HG02571 (cell line): Measurements from ENCODE around the gene TSEN54.
"Not testable (repeated sequence)": the region's sequence is repeated elsewhere in the genome, so short reads cannot be mapped to it uniquely, and the experiment has no call there.

Experiments used
- ATAC-seq: cut with Tn5 transposase; IDR thresholded peaks from one replicate; pipeline ENCODE4 v1.9.1; 2021; ENCODE audit warnings: mild to moderate bottlenecking, moderate library complexity; ENCODE audit not compliant: unreplicated experiment

Gene TSEN54

DNA sequence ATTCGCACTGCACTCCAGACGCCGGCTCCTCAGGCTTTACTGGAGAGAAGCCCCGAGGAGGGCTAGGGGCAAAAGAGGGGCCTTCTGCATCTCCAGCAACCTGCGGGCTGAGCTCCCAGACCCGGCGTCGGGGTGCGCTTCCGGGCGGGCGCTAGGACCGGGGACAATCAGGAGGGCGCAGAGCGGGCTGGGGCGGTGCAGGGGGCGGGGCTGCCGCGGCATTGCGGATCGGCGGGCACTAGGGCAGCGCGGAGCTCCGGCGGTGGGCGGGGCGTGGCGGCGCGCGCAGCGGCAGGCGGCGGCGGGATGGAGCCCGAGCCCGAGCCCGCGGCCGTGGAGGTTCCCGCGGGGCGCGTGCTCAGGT lies at the start of gene TSEN54:
TSEN54 (plus strand) TSS at position 274 of the 364 bp plus-strand sequence; CDS start at position 307, 33 bp downstream.
- peak; percentile 63 for ATAC-seq

DNA sequence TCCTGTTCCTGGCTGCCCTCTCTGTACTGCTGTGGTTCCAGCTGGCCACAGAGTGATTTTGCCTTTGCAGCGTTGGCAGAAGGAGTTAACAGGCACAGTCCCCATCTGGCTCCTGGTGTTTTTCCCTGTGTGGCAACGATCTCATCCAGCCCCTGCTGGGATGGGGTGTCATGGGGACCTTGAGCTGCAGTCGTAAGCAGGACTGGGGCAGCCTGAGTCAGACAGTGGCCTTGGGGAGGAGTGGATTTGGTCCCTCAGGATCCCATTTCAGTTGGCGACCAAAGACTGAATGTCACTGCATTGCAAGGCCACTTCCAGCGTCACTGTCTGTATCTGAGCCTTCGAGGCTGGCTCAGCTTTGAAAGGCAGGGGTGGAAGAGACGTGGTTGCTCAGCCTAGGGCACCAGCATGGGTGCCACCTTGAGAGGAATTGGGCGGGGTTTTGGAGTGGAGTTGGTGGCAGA lies 48.0 kb upstream of the TSEN54 start:
- ATAC-seq, result no peak

DNA sequence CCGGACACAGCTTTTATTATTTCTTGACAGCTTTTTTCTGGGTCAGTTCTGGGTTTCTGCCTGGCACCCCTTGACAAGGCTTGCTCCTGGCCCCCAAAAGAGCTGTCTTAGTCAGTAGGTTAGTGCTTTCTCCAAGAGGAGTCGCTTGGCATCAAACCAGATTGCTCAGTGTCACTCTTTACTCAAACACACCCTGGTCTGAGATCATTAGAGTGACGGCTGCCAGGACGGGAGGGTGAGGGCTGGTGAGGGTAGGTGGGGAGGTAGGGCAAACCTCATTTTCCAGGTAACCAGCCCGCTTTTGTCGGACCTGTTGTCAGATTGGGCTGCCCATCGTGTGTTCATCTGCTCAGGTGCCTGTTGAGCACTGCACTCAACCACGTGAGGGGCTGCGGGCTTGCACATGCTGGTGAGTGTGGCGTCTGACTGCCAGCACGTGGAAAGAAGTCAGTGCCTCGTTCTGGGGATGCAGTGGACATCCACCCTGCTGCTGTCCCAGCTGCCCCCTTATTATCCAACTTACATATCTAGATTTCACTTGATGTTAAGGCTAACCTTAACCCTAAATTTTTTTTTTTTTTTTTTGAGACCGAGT lies 47.5 kb upstream of the TSEN54 start:
- ATAC-seq, result no peak

DNA sequence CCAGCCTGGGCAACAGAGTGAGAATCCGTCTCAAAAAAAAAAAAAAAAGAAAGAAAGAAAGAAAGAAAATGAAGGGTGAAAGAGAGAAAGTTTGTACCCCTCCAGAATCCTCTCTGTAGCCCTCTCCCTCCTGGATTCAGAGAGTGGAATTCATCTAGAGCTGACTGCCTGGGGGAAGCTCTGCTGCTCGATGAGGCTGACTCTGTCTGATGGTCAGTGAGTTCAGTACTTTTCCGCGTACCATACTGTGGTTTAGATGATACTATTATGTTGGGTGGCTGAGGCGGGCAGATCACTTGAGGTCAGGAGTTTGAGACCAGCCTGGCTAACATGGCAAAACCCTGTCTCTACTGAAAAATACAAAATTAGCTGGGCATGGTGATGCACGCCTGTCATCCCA lies 45.1 kb upstream of the TSEN54 start:
- ATAC-seq, result no peak

DNA sequence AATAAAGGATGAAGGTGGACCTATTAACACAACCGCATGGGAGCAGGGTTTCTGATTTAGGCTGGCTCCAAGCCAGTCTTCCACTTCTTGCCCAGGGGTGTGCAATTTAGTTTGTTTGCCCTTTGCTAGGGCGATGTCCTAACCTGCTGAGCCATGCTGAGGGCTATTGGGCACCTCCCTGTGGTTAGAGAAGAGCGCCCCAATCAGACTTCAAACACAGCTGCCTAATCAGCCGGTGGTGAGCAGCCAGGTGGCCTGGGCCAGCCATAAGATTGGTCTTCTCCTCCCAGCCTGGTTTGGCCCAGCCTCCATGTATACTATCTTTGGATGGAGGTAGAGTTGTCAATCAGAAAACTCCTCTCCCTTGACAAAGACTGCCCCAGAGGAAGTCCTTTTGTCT lies 44.2 kb upstream of the TSEN54 start:
- no peak for ATAC-seq

DNA sequence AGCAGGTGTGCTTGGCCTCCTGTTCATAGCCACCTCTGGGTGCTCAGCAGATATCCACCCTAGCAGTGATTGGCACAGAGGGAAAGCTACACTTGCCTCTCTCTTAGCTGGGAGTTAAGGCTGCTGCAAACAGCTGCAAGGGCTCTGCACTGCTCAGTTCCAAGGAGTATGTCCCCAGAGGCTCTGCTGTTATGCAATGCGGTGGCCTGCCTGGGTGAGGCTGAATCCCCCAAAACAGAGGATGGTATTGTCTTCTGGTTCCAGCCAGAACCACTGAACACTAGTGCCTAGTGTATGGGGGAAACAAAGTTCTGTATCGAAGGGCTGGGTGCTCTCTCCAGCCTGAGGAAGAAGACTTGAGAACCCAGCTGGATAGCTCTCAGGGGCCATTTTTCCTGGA lies 43.1 kb upstream of the TSEN54 start:
- ATAC-seq, result no peak

DNA sequence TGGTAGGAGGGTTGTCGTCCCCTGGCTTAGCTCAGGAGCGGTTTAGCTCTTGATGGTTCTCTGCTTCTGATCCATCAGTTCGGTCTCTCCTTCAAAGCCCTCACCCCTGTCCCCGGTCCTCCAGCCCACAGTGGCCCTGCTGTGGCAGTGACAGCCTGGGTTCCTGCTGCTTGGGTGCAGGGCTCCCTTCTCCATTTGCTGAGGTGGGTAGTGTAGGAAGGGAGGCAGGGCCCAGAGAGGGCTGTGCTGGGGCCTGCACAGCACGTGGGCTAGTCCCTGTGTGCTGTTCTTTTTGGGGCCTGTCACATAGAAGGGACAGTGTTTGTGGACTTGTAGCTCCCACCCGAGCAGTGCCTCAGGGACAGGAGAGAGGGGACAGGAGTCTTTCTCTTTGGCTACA lies 41.6 kb upstream of the TSEN54 start:
- ATAC-seq, result no peak

DNA sequence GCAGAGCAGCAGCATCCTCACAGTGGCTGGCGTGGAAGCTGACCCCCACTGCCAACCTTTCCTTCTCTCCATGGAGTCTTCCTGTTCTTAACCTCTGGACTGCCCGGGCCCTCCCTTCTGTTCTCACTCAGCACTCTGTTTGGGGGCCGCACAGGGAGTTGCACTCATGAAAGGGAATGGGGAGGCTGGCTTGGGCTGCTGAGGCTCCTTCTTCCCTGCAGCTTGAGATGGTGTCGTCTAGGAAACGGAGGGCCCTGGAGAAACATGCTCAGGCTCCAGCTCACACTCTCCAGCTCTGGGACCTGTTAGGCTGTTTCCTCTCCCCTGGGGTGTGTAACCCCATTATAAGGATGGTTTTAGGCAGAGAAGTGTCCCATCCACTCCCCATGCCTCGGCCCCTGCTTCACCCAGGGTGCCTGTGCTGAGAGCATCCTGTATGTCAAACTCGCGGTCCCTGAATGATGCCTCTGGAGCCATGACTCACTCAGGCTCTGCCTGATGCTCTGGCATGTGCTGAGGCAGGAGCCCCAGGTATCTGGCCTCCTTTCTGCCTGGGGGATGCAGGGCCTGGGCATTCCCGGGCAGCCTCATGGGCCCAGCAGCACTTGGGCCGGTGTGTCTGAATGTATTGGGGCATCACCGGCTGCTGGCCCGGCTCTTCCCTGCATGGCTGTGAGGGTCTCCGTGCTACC lies 41.0 kb upstream of the TSEN54 start:
- no peak for ATAC-seq

DNA sequence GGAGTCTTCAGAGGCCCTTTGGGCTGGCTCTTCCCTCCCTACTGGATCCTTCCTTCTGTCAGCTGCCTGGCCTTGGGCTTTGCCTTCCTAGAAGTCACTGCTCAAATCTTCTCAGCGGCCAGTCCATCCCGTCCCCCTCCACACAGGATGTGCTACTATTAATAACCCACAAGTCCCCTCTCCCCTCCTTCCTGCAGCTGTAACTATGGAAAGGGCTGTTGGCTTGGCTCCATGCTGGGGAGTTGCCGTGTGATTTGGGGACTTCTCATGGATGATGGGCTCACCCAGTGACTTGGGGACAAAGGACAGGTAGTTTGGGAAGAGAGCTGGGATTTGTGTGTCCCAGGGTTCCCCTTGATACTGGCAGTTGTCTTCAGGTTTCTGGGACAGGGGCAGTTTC lies 40.5 kb upstream of the TSEN54 start:
- no peak for ATAC-seq

DNA sequence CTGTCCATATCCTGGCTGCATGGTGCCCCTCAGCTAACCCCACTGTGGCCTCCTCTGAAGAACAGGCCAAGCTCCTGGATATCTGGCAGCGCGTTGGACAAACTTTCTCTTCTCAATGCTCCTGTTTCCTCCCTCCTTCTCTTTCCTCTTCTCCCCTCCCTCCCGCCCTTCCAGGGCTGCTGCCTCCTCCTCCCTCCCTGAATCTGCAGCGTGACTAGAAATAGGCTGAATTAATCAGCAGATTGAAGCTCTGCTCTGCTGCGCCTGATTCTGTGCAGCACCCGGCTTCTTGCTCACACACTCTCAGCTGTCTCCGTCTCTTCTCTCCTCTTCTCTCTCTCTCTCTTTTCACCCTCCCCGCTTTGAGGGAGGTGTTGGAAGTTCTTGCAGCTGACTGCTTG lies 40.1 kb upstream of the TSEN54 start:
- ATAC-seq, result no peak

DNA sequence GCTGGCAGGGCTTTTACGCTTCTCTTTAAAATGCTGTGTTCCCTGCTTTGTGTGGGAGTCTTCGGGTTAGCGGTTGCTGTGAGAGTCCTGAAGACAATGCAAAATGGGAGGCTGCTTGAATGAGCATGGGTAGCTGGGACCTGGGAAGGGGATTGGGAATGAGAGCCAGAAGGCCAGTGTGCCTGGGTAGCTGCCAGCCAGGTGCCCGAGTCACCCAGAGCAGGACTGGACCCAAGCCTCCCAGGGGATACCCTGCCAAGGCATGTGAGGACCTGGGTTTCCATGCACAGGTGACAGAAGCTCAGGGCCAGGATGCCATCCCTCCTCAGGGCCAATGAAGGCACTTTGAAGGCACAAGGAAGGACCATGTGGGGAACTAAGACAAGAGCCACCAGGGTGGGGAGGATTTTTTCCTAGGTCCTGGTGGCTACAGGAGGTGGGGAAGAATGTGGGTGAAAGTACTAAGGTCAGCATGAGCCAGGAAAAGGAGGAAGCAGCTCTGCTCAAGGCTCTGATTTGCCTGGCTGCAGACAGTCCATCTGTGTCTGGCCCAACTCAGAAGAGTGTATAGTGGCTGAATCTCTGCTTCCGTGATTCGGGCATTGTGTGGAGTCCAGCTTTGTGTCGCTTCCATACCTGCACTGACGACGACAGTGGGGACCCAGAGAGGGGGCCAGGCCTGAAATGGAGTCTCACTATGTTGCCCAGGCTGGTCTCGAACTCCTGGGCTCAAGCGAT lies 39.4 kb upstream of the TSEN54 start:
- no peak for ATAC-seq

DNA sequence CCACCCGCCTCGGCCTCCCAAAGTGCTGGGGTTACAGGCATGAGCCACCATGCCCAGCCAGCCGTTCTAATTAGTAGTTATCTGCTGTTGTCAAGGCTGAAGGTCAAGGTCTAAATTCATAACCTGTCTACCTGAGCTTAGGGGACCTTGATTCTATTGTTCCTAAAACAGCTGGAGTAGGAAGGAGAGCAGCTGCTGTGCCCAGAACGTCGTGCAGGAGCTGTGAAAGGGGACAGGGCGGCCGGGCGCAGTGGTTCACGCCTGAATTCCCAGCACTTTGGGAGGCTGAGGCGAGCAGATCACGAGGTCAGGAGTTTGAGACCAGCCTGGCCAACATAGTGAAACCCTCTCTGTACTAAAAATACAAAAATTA lies 38.9 kb upstream of the TSEN54 start:
- not testable (repeated sequence) for ATAC-seq

DNA sequence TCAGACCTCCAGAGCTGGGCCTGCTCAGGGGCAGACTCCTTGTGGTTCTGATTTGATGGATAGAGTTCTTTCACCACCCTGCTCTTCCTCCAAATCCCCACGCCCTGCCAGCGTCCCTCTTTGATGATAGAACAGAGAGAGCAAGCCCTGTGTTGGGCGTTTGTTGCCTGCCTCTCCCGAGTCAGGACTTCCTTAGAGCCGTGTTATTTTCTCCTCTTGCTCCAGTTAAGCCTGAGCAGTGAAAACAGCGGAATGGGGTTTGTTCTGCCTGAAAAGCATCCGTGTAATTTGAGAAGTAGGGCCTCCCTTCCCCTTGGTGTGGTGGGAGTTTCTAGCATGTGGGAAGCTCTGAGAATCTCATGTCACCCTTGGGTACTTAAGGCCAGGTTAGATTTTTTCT lies 37.8 kb upstream of the TSEN54 start:
- ATAC-seq, result no peak

DNA sequence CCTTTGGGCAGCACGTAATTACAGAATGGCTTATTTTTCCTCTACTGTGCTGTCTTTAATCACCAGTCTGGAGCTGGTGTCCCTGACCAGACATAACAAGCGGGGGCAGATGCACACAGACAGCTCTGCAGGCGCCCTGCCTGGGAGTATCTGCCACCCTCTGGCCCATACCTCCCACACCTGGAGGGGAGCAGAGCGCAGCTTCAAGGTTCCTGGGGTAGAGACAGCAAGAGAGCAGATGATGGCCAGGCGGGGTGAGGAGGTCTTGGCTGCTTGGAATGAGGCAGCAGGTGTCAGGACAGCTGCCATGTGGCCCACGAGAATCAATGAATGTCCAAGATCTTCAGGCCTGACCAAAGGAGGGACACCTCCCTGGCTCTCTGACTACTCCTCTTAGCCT lies 36.0 kb upstream of the TSEN54 start:
- ATAC-seq, result no peak

DNA sequence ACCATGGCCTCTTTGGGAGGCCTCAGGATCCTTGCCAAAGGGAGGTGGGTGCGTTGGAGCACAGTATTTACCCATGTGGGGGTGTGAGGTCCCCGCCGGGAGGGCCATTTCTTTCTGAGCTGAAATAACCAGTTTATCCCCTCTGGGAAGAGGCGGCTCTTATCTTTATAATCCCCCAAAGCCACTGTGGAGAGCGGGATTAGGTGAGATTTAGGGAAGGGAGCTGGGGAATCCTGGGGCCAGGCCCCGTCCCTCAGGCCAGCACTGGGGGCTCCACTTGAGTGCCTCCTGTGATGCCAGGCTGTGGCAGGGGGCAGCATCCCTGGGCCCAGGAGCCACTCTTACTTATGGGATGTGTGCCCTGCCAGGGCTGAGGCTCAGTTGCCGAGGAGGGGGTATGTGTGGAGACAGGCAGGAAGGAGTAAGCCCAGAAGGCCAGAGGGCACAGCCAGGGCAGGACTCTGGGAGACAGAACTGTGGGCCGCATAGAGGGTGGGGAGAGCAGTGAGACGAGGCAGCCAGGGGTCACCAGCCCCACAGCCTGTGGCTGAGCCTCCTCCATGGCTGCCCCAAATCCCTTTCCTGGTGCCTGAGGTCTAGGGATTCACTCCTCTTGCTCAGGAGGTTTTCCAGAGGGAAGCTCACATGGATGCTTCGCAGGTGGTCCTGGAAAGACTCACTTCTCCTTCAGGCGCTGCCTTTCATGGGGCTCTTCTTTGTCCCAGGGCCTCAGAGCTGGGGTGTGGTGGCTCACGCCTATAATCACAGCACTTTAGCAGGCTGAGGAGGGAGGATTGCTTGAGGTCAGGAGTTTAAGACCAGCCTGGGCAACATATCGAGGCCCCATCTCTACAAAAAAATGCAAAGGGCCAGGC lies 34.9 kb upstream of the TSEN54 start:
- no peak for ATAC-seq

DNA sequence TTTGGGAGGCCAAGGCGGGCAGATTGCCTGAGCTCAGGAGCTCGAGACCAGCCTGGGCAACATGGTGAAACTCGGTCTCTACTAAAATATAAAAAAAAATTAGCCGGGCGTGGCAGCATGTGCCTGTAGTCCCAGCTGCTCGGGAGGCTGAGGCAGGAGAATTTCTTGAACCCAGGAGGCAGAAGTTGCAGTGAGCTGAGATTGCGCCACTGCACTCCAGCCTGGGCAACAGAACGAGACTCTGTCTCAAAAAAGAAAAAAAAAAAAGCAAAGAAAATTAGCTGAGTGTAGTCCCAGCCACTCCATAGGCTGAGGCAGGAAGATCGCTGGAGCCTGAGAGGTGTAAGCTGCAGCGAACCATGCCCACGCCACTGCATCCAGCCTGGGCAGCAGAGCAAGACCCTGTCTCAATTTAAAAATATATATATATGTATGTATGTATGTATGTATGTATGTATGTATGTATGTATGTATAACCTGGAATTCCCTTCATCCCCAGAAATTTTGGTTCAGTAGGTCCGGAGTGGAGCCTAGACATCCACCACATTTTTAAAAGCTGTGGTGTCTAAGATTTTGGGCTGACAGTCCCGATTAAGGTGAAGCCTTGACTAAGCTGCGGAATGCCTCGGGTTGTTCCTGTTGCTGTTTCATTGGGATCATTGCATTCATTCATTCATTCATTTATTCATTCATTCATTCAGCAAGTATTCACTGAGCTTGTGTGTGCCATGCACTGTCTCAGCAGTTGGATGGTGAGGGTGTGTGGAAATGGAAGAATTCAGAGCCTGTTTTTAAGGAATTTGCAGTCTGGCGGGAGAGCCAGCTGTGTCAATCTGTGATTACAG lies 34.0 kb upstream of the TSEN54 start:
- ATAC-seq, result no peak

DNA sequence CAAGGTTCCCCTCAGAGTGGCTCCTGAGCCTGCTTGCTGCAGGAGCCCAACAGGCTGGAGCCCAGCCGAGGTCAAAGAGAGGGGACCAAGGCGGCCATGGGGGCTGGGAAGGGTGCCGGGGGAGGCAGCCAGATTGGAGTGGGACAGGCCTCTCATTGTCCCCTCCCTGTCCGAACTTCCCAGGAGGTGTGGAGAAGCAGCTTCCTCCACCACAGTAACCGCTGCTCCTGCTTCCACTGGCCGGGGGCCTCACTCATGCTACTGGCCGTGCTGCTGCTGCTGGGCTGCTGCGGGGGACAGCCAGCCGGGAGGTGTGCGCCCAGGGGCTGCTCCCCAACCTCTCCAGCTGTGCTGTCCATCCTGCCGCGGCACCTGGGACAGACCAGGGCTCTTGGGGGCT lies 30.6 kb upstream of the TSEN54 start:
- no peak for ATAC-seq

DNA sequence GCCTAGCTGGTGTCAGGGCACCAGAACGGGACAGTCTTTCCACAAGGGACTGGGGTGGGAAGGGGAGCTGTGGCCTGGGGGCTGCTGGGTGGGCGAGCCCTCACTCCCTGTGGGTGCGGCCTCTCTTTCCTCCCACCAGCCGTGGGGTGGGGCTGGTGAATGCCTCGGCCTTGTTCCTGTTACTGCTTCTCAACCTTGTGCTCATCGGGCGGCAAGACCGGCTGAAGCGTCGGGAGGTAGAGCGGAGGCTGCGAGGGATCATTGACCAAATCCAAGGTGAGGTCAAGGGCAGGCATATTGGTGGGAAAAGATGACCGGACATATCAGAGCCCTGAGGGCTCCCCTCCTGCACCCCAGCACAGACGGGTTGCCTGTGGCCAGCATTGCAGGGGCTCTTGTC lies 30.2 kb upstream of the TSEN54 start:
- ATAC-seq, result no peak

DNA sequence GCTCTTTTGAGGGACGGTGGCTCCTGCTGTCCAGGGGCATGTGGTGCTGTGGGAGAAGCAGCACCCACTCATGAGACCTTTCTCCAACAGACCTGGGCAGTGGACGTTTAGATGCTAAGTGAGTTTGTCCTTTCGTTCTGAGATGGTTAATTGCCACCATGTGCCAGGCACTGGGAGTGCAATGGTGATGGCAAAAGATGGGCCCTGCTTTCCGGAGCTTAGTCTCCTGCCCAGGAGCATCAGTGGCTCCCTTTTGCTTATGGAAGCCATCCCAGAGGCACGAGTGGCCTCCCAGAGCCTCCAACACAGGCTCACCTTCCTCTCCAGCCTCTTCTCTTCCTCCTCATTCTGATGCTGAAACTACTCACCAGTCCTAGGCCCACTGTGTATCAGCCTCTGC lies 29.4 kb upstream of the TSEN54 start:
- ATAC-seq, result no peak

DNA sequence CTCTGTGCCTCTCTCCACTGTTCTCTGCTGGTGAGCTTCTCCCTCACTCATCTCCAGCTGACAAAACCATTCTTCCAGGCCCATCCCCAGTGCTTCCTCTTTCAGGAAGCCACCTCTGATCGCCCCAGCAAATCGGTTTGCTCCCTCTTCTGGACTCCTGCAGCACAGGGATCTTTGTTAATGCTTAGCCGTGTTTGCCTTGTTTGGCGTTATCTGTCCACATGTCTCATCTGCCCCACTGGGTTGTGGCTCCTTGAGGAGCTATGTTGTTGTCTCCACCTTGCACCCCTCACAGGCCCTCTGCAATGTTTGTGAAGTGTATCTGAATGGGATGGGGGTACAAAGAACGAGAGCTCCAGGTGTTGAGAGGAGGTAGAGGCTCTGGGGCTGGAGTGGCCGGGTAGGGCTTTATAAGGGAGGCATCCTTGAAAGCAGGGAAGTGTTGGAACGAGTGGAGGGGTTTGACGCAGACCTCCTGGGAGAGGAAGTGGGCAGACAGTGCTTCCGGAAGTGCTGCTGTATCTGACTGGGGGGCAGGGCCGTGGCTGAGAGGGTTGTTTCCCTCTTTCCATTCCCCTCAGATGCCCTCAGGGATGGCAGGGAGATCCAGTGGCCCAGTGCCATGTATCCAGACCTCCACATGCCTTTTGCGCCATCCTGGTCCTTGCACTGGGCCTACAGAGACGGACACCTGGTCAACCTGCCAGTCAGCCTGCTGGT lies 28.8 kb upstream of the TSEN54 start:
- no peak for ATAC-seq
